Measurements from ENCODE around the gene B3GNT5.

Gene B3GNT5

GRCh38 chr3:183313764-183314163 is 60.7 kb downstream of the B3GNT5 start:
- Histone ChIP-seq H4K20me1 (no peaks in the 10 kb centered on the region), H3K9me3 (replicated peaks in 1 of 11) (no peaks in the 10 kb centered on the region), H3K36me3 (peaks cover 0 to 18% (median 0%) of the 10 kb centered on the region in 11 experiments; a peak in 4 of 22 replicates), H3K27me3 (no peaks in the 10 kb centered on the region), H3K4me3 (no peak overlapping the region), H3K4me2 (peak overlapping the region in 6 of 11 experiments; percentile 17 to 77 (median 60); a peak in 11 of 22 replicates), H3K9ac (peak overlapping the region in 1 of 11 experiments; percentile 40; a peak in 1 of 22 replicates), H3K27ac (peak overlapping the region in 6 of 11 experiments; percentile 23 to 66 (median 46); a peak in 9 of 22 replicates), H3K4me1 (peaks cover 6 to 39% (median 17%) of the 10 kb centered on the region in 10 experiments)
- TF ChIP-seq Cebpa-rat (IDR thresholded peaks at IDR 0.05): no peak

GRCh38 chr3:183315739-183316138 is 62.7 kb downstream of the B3GNT5 start:
- H3K36me3 ChIP-seq: peaks cover 0 to 9% (median 0%) of the 10 kb centered on the region in 11 experiments; a peak in 3 of 22 replicates
- no peaks in the 10 kb centered on the region for H4K20me1 ChIP-seq
- no peak overlapping the region for H3K4me2 ChIP-seq
- no peak overlapping the region for H3K27ac ChIP-seq
- peaks cover 0 to 34% (median 9%) of the 10 kb centered on the region in 10 experiments; a peak in 10 of 20 replicates for H3K4me1 ChIP-seq
- H3K9ac ChIP-seq: no peak overlapping the region
- no peaks in the 10 kb centered on the region for H3K27me3 ChIP-seq
- TF ChIP-seq Cebpa-rat (IDR thresholded peaks at IDR 0.05): no peak
- H3K4me3 ChIP-seq: no peak overlapping the region
- H3K9me3 ChIP-seq (replicated peaks in 1 of 11): no peaks in the 10 kb centered on the region

DNA sequence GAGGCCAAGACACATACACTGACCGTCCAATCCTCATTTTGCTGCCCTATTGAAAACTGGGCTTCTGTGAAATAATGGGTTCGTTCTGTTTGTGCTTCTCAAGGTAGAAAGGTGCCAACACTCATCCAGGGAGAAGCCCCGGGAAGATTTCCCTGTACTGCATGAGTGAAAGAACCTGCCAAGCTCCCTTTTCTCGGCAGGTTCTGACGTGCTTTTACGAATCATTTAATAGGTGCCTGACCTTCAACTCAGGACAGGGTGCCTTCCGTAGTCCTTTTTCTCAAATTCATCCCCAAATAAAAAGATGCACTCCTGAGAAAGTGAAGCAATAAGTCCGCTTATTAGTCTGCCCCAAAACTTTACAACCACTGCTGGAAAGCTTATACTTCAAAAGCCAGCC is 64.2 kb downstream of the B3GNT5 start:
- Histone ChIP-seq H3K9ac (no peak overlapping the region), H4K20me1 (no peaks in the 10 kb centered on the region), H3K27me3 (no peaks in the 10 kb centered on the region), H3K4me3 (no peak overlapping the region), H3K4me2 (no peak overlapping the region), H3K27ac (no peak overlapping the region), H3K4me1 (peaks cover 0 to 33% (median 9%) of the 10 kb centered on the region in 10 experiments; a peak in 10 of 20 replicates), H3K36me3 (0 out of 22 replicates have a peak, but pooled peaks cover 0 to 3% (median 0%) of the 10 kb centered on the region in 11 experiments), H3K9me3 (replicated peaks in 1 of 11) (no peaks in the 10 kb centered on the region)
- TF ChIP-seq Cebpa-rat (IDR thresholded peaks at IDR 0.05): no peak

- Histone ChIP-seq H3K27ac (no peak overlapping the region), H3K36me3 (0 out of 22 replicates have a peak, but pooled peaks cover 0 to 3% (median 0%) of the 10 kb centered on the region in 11 experiments), H3K9ac (no peak overlapping the region), H3K4me1 (peaks cover 0 to 24% (median 7%) of the 10 kb centered on the region in 10 experiments; a peak in 10 of 20 replicates), H4K20me1 (no peaks in the 10 kb centered on the region), H3K27me3 (no peaks in the 10 kb centered on the region), H3K9me3 (replicated peaks in 1 of 11) (no peaks in the 10 kb centered on the region), H3K4me2 (peak overlapping the region in 3 of 11 experiments; percentile 1 to 16 (median 5); a peak in 1 of 22 replicates), H3K4me3 (no peak overlapping the region)
- TF ChIP-seq Cebpa-rat (IDR thresholded peaks at IDR 0.05): no peak
Measured at GRCh38 chr3:183317886-183318865, 65.1 kb downstream of the B3GNT5 start.

GRCh38 chr3:183318877-183319276 is 65.8 kb downstream of the B3GNT5 start:
- H4K20me1 ChIP-seq: no peaks in the 10 kb centered on the region
- TF ChIP-seq Cebpa-rat (IDR thresholded peaks at IDR 0.05): no peak
- no peak overlapping the region for H3K4me3 ChIP-seq
- H3K27me3 ChIP-seq: no peaks in the 10 kb centered on the region
- no peak overlapping the region for H3K27ac ChIP-seq
- peaks cover 0 to 17% (median 2%) of the 10 kb centered on the region in 10 experiments; a peak in 9 of 20 replicates for H3K4me1 ChIP-seq
- no peaks in the 10 kb centered on the region for H3K9me3 ChIP-seq (replicated peaks in 1 of 11)
- H3K4me2 ChIP-seq: peak overlapping the region in 4 of 11 experiments; percentile 1 to 16 (median 8); a peak in 5 of 22 replicates
- H3K36me3 ChIP-seq: 0 out of 22 replicates have a peak, but pooled peaks cover 0 to 3% (median 0%) of the 10 kb centered on the region in 11 experiments
- H3K9ac ChIP-seq: no peak overlapping the region

- Histone ChIP-seq H3K4me2 (peak overlapping the region in 3 of 11 experiments; percentile 1 to 16 (median 10); a peak in 3 of 22 replicates), H3K36me3 (0 out of 22 replicates have a peak, but pooled peaks cover 0 to 3% (median 0%) of the 10 kb centered on the region in 11 experiments), H3K4me1 (peaks cover 0 to 15% (median 2%) of the 10 kb centered on the region in 10 experiments; a peak in 5 of 20 replicates), H3K9me3 (replicated peaks in 1 of 11) (no peaks in the 10 kb centered on the region), H3K27ac (no peak overlapping the region), H3K4me3 (no peak overlapping the region), H3K9ac (no peak overlapping the region), H4K20me1 (no peaks in the 10 kb centered on the region), H3K27me3 (no peaks in the 10 kb centered on the region)
- no peak for TF ChIP-seq Cebpa-rat (IDR thresholded peaks at IDR 0.05)
Measured at GRCh38 chr3:183319371-183319770, 66.3 kb downstream of the B3GNT5 start.

Data from BLaER1 treated with 17β-estradiol and CSF1 and Interleukin-3, amounts not matched to agents 10 nM and 100 nM (cell line).